Stomach smooth muscle (tissue), 2 donors: ENCODE measurements around the gene CNN2.

ENCODE experiments used
- H3K27ac ChIP-seq: one replicate; pipeline ENCODE4 v1.7.0; 2013; ENCODE audit warnings: mild to moderate bottlenecking, low read length, inconsistent platforms
- H3K27me3 ChIP-seq, 2 donors: one replicate each; pipeline ENCODE4 v1.7.0; 2013; ENCODE audit warnings: low read length in 2 of 2; ENCODE audit not compliant: insufficient read depth in 2 of 2, control insufficient read depth in 1 of 2
- H3K36me3 ChIP-seq, 2 donors: one replicate each; pipeline ENCODE4 v1.7.0; 2013; ENCODE audit warnings: low read length in 2 of 2; ENCODE audit not compliant: control insufficient read depth in 2 of 2, insufficient read depth in 2 of 2
- H3K4me1 ChIP-seq: one replicate; pipeline ENCODE4 v1.7.0; 2013; ENCODE audit warnings: low read length; ENCODE audit not compliant: control insufficient read depth, insufficient read depth
- H3K4me3 ChIP-seq, 2 donors: one replicate each; pipeline ENCODE4 v1.7.0; 2013; ENCODE audit warnings: low read length in 2 of 2
- H3K9ac ChIP-seq, 2 donors: one replicate each; pipeline ENCODE4 v1.7.0; 2013; ENCODE audit warnings: low read length in 2 of 2, mild to moderate bottlenecking in 1 of 2
- H3K9me3 ChIP-seq, 2 donors: one replicate each; pipeline ENCODE4 v1.7.0; 2013; ENCODE audit warnings: low read length in 2 of 2; ENCODE audit not compliant: control insufficient read depth in 2 of 2
- donor health status: healthy.
- donor health status: Pancreatic carcinoma.

Gene CNN2

GRCh38 chr19:1079566-1080111 is 53.2 kb downstream of the CNN2 start:
- H3K4me1 ChIP-seq: peaks cover 2% of the 10 kb centered on the region
- H3K4me3 ChIP-seq: no peak overlapping the region
- no peaks in the 10 kb centered on the region for H3K9me3 ChIP-seq
- no peak overlapping the region for H3K9ac ChIP-seq
- no peaks in the 10 kb centered on the region for H3K36me3 ChIP-seq
- no peaks in the 10 kb centered on the region for H3K27me3 ChIP-seq
- no peak overlapping the region for H3K27ac ChIP-seq

GRCh38 chr19:1080360-1081161 is 54.2 kb downstream of the CNN2 start:
- Histone ChIP-seq H3K27ac (no peak overlapping the region), H3K36me3 (no peaks in the 10 kb centered on the region), H3K4me1 (no peaks in the 10 kb centered on the region), H3K27me3 (no peaks in the 10 kb centered on the region), H3K9ac (no peak overlapping the region), H3K4me3 (no peak overlapping the region), H3K9me3 (no peaks in the 10 kb centered on the region)

GRCh38 chr19:1081301-1082164 is 55.1 kb downstream of the CNN2 start:
- Histone ChIP-seq H3K4me1 (no peaks in the 10 kb centered on the region), H3K9me3 (no peaks in the 10 kb centered on the region), H3K4me3 (no peak overlapping the region), H3K9ac (no peak overlapping the region), H3K36me3 (no peaks in the 10 kb centered on the region), H3K27ac (no peak overlapping the region), H3K27me3 (no peaks in the 10 kb centered on the region)

GRCh38 chr19:1082165-1082927 is 55.9 kb downstream of the CNN2 start:
- Histone ChIP-seq H3K27ac (no peak overlapping the region), H3K9me3 (no peaks in the 10 kb centered on the region), H3K36me3 (no peaks in the 10 kb centered on the region), H3K9ac (no peak overlapping the region), H3K27me3 (no peaks in the 10 kb centered on the region), H3K4me3 (no peak overlapping the region), H3K4me1 (peaks cover 4% of the 10 kb centered on the region)

GRCh38 chr19:1082928-1083816 is 56.8 kb downstream of the CNN2 start:
- H3K36me3 ChIP-seq: peaks cover 0 to 4% of the 10 kb centered on the region in 2 donors
- no peaks in the 10 kb centered on the region for H3K27me3 ChIP-seq
- no peak overlapping the region for H3K4me3 ChIP-seq
- no peaks in the 10 kb centered on the region for H3K9me3 ChIP-seq
- no peak overlapping the region for H3K9ac ChIP-seq
- H3K4me1 ChIP-seq: peaks cover 5% of the 10 kb centered on the region
- H3K27ac ChIP-seq: no peak overlapping the region

GRCh38 chr19:1084024-1084868 is 57.8 kb downstream of the CNN2 start:
- no peak overlapping the region for H3K27ac ChIP-seq
- peaks cover 7% of the 10 kb centered on the region for H3K4me1 ChIP-seq
- H3K9me3 ChIP-seq: no peaks in the 10 kb centered on the region
- peaks cover 0 to 7% of the 10 kb centered on the region in 2 donors for H3K36me3 ChIP-seq
- no peak overlapping the region for H3K9ac ChIP-seq
- no peaks in the 10 kb centered on the region for H3K27me3 ChIP-seq
- no peak overlapping the region for H3K4me3 ChIP-seq

GRCh38 chr19:1085053-1085658 is 58.7 kb downstream of the CNN2 start:
- Histone ChIP-seq H3K27ac (no peak overlapping the region), H3K4me3 (no peak overlapping the region), H3K27me3 (no peaks in the 10 kb centered on the region), H3K4me1 (peaks cover 7% of the 10 kb centered on the region), H3K36me3 (peaks cover 0 to 9% of the 10 kb centered on the region in 2 donors), H3K9me3 (no peaks in the 10 kb centered on the region), H3K9ac (no peak overlapping the region)

GRCh38 chr19:1085676-1086442 is 59.5 kb downstream of the CNN2 start:
- no peak overlapping the region for H3K27ac ChIP-seq
- H3K9ac ChIP-seq: no peak overlapping the region
- no peaks in the 10 kb centered on the region for H3K9me3 ChIP-seq
- no peaks in the 10 kb centered on the region for H3K27me3 ChIP-seq
- peaks cover 7% of the 10 kb centered on the region for H3K4me1 ChIP-seq
- peaks cover 0 to 9% of the 10 kb centered on the region in 2 donors for H3K36me3 ChIP-seq
- H3K4me3 ChIP-seq: no peak overlapping the region
